Measurements from ENCODE around the gene BCAN.
A peak's percentile ranks its signal among the peaks of the same experiment; 100 is the strongest.

The BCAN gene

DNA sequence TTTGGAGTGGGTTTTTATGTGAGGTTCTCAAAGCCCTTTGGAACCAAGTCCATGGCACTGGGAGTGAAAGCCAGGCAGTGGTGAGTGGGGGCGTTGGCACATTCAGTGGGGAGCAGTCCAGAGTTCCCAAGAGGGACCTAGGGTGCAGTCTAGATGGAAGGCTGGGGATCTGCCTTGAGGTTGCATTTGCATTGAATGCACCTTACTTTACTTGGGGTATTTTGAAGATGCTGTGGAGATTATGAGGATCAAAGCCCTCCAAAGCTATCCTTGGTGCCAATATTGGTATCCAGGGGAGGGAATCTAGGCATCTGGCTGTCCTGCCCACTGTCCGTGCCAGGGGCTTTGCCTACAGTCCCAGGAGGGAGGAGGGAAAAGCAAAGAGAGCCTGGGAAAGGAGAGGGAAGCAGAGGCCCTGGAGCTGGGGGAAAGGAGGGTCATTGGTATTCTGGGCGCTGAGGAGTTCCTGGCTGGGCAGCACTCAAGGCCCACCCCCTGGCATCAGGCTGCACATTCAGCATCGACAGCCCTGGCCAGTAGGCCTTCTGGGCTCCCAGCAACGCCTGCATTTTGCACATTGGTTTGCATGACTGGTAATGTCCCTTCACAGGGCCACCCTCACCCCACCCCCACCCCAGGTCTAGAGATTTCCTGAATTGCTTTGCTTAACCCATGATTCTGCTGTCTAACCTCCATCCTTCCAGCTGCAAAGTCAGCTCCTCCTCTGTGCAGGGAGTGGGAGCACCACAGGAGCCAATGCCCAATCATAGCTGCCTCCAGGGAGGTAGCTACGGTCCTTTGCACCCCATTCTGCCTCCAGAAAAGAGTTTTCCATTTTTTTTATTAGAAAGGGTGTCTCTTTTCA is 843 bp upstream of the BCAN start:
- TF ChIP-seq, protein P1, sequence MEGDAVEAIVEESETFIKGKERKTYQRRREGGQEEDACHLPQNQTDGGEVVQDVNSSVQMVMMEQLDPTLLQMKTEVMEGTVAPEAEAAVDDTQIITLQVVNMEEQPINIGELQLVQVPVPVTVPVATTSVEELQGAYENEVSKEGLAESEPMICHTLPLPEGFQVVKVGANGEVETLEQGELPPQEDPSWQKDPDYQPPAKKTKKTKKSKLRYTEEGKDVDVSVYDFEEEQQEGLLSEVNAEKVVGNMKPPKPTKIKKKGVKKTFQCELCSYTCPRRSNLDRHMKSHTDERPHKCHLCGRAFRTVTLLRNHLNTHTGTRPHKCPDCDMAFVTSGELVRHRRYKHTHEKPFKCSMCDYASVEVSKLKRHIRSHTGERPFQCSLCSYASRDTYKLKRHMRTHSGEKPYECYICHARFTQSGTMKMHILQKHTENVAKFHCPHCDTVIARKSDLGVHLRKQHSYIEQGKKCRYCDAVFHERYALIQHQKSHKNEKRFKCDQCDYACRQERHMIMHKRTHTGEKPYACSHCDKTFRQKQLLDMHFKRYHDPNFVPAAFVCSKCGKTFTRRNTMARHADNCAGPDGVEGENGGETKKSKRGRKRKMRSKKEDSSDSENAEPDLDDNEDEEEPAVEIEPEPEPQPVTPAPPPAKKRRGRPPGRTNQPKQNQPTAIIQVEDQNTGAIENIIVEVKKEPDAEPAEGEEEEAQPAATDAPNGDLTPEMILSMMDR (IDR thresholded peaks at IDR 0.05), result no peak
- H3K27me3 Mint-ChIP-seq (ENCODE audit: low read depth, poor library complexity), result peaks cover 92% of the 10 kb centered on the region
- H3K4me3 Mint-ChIP-seq, result peak overlapping the region; percentile 77
- no peaks in the 10 kb centered on the region for H3K36me3 Mint-ChIP-seq (ENCODE audit: low read depth)
- no peak for DNase-seq
- no peaks in the 10 kb centered on the region for H3K9me3 Mint-ChIP-seq
- H3K4me1 Mint-ChIP-seq, result peaks cover 42% of the 10 kb centered on the region
- no peak overlapping the region for H3K27ac Mint-ChIP-seq

DNA sequence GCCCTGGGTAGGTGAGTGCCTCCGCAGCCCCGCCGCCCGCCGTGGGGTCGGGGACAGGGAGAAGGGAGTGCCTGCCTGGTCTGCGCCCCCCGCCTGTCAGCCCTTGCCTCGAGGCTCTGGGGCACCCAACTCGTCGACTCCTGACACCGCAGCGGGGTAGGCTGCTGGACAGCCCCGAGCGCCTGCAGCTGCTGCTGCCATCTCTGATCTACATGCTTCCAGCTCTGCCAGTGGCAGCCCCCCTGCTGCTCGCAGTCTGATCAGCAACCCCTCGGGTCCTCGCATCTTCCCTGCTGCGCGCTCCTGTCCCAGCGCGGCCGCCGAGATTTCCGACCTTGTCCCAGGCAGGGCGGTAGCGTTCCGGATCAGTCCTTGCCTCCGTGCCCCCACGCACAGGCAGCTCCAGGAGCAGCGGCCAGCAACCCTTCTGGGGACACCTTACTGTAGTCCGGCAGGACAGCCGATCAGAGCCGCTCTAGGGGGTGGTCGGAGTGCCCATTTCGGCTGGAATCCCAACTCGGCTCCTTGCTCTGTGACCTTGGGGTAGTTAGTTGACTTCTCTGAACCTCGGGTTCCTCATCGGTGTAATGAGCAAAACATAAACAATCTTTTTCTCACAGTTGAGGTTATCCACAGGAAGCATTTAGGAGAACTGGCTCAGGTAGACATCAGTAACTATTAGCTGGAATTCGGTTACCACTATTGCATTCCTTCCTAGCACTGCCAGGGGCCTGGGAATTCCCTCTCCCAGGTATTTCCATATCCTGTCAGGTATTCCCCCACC is 540 bp downstream of the BCAN start:
- Mint-ChIP-seq H3K36me3 (ENCODE audit: low read depth) (no peaks in the 10 kb centered on the region), H3K27ac (no peak overlapping the region), H3K27me3 (ENCODE audit: low read depth, poor library complexity) (peaks cover 93% of the 10 kb centered on the region), H3K4me1 (peaks cover 42% of the 10 kb centered on the region), H3K9me3 (no peaks in the 10 kb centered on the region), H3K4me3 (peak overlapping the region; percentile 81)
- TF ChIP-seq, protein P1 (IDR thresholded peaks at IDR 0.05), result no peak
- DNase-seq, result peak; percentile 61

DNA sequence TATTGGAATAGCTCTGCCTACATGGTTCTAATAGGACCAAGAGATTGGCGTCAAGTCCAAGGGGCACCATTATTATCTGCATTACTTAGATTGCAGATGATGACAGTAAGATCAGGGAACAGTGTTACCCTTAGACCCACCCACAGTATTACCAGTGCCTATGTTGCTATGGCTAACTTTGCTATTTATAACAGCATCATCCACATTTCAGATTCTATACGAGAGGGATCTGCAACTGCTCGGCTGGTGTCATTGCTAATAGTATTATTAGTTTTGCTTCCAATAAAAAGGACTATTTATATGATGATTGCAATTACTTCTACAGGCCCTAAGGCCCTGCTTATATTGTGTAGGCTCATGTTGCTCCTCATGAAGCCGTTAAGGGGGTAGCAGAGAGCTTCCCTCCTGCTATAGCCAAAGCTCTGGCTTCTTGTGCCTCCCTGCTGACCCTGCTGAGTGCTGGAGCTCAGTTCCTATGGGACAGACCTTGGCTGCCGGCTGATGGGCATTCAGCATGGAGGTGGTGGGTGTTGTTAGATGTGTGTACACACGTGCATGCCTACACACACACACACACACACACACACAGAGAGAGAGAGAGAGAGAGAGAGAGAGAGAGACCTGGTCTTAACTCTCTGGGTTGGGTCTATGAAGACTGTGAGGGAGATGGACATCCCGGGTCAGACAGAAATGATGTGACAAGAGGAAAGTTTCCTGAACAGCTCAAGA is 1.3 kb downstream of the BCAN start:
- H3K4me3 Mint-ChIP-seq, result peak overlapping the region; percentile 81

DNA sequence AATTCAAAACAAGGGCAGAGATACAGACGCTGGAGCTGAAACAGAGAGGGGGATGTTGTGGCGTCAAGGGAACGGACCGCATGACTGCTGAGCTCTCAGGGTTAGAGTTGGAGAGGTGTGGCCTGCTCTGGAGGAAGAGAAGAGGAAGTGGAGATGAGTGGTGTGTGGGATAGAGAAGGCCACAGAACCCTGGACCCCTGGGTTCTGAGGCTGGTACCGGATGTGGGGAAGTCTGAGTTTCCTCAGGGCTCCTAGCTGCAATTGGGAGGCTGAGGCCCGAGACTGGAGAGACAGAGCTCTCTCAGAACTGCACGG is 1.8 kb downstream of the BCAN start:
- no peak overlapping the region for H3K4me3 Mint-ChIP-seq
- H3K36me3 Mint-ChIP-seq (ENCODE audit: low read depth), result no peaks in the 10 kb centered on the region
- peaks cover 95% of the 10 kb centered on the region for H3K27me3 Mint-ChIP-seq (ENCODE audit: low read depth, poor library complexity)
- TF ChIP-seq, protein P1 (IDR thresholded peaks at IDR 0.05), result no peak
- H3K4me1 Mint-ChIP-seq, result peaks cover 34% of the 10 kb centered on the region
- H3K9me3 Mint-ChIP-seq, result no peaks in the 10 kb centered on the region
- H3K27ac Mint-ChIP-seq, result no peak overlapping the region
- DNase-seq, result no peak

More for the DNA sequence above, 1.3 kb downstream of the BCAN start:
- DNase-seq, result no peak
- no peak overlapping the region for H3K27ac Mint-ChIP-seq
- TF ChIP-seq, protein P1 (IDR thresholded peaks at IDR 0.05), result no peak
- H3K9me3 Mint-ChIP-seq, result no peaks in the 10 kb centered on the region
- peaks cover 95% of the 10 kb centered on the region for H3K27me3 Mint-ChIP-seq (ENCODE audit: low read depth, poor library complexity)
- peaks cover 40% of the 10 kb centered on the region for H3K4me1 Mint-ChIP-seq
- no peaks in the 10 kb centered on the region for H3K36me3 Mint-ChIP-seq (ENCODE audit: low read depth)

DNA sequence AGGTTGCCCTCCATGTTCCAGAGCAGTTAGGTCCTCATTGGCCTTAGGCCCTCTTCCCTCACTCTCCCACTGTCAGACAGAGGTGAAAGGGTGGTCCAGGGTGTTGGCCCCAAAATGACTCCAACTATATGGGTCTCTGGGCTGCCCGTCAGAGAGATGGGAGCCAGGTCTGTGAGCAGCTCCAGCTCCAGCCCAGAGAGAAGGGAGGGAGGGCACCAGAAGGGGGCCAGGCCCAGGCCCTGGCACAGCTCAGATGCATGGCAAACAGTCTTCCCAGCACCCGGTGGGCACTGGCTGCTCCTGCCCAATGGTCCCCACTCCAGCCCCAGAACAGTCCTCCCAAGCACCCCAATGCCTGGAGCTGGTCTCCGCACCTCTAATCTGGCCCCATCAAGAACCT is 2.2 kb downstream of the BCAN start:
- Mint-ChIP-seq H3K27ac (no peak overlapping the region), H3K36me3 (ENCODE audit: low read depth) (no peaks in the 10 kb centered on the region), H3K27me3 (ENCODE audit: low read depth, poor library complexity) (peaks cover 95% of the 10 kb centered on the region), H3K4me1 (peaks cover 30% of the 10 kb centered on the region), H3K4me3 (no peak overlapping the region), H3K9me3 (no peaks in the 10 kb centered on the region)
- DNase-seq, result no peak
- TF ChIP-seq, protein P1 (IDR thresholded peaks at IDR 0.05), result no peak
